Suppressor macrophage treated with lipopolysaccharide for 1 hour (primary cell): Measurements from ENCODE around the gene HEPH.
"Not testable (repeated sequence)": the region's sequence is repeated elsewhere in the genome, so short reads cannot be mapped to it uniquely, and the experiment has no call there.

ENCODE experiments used
- DNase-seq, 3 donors: peaks; one replicate each; pipeline ENCODE4 v3.0.0-alpha.2; 2020 to 2022

HEPH gene

DNA sequence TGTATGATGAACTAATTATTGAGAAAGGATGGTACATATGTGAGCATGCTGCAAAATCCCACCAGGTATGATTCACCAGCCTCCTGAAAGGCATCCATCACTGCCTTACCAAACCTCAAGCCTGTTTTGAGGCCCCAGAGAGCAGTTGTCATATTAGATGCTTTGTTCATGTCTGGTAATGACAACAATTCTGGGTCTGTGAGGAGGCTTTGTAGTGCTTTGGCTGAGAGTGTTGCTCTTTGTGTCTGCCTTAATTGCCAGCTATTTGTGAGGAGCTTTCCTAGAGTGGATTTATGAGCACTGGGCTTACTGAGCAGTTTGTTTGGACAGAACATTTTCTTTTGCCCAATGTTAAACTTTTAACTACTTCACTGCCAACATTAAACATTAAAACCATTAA is 69.2 kb downstream of the HEPH start:
- no peak for DNase-seq

DNA sequence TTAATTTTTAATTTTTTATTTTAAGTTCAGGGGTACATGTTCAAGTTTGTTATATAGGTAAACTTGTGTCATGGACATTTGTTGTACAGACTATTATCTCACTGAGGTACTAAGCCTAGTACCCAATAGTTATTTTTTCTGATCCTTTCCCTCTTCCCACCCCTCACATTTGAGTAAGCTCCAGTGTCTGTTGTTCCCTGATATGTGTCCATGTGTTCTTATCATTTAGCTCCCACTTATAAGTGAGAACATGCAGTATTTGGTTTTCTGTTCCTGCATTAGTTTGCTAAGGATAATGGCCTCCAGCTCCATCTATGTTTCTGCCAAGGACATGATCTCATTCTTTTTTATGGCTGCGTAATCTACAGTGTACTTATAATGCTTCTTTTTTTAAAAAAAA is 69.9 kb downstream of the HEPH start:
- DNase-seq, result not testable (repeated sequence)

DNA sequence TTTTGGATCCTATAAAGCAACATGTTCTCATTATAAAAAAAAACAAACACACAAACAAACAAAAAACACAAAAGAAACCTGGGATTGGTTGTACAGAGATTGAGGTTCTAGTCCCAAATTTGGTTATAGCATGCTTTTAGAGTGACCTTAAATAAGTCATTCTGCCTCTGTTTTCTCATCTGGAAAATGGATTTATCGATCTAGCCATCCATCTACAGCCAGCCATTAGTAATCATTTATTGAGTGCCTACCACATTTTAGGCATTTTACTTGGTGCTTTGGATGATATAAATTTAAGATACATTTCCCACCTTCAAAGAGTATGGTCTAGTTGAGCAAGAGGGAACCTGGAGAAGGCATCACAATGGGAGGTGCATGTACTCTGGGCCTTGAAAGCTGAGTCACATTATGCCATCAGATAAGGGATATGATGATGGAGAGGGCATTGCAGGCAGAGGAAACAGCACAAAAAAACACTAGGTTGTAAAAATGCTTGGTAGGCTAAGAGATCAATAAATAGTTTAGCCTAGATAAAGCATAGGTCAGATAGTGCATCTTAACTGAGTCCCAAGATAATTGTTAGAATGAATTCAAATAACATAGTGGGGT is 91.4 kb downstream of the HEPH start:
- no peak for DNase-seq

DNA sequence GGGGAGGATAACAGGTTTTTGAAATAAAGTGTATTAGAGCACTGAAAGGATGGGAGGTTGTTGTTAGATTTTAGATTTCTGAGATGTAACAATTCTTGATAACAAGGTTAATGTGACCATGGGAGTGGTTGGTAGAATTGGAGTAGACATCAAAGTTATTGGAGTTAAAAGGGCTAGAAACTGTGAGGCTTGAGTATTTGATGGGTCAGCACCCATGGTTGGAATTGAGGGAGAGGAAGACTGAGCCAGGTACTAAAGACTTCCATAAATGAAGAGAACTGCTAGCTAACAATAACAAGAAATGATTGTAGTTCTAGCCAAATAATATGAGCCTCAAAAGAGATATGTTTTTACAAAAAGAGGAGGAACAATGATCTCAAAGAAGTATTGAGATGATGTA is 98.8 kb downstream of the HEPH start:
- no peak for DNase-seq
